ENCODE measurements around the gene KHNYN.

KHNYN gene

GRCh38 chr14:24414077-24414476 lies 15.7 kb upstream of the KHNYN start:
- Histone ChIP-seq H3K9me3 (ENCODE audit: control insufficient read depth, insufficient read depth, low read length) (no peaks in the 10 kb centered on the region), H3K27ac (ENCODE audit: low read length) (no peak overlapping the region), H3K27me3 (ENCODE audit: control insufficient read depth, insufficient read depth, low read length) (no peaks in the 10 kb centered on the region), H3K4me3 (ENCODE audit: low read length) (no peak overlapping the region), H3K4me1 (ENCODE audit: control insufficient read depth, insufficient read depth, low read length) (peaks cover 2% of the 10 kb centered on the region; the same call in 1 of the 2 replicates), H3K36me3 (ENCODE audit: control insufficient read depth, insufficient read depth, low read length) (peaks cover 14% of the 10 kb centered on the region)
- WGBS (ENCODE audit: insufficient coverage, insufficient read length): no CpG with 5 or more reads among the region's 1 CpG
- DNase-seq (ENCODE audit: low read depth, low spot score): no peak

GRCh38 chr14:24414732-24415420 lies 14.9 kb upstream of the KHNYN start:
- no peak overlapping the region for H3K27ac ChIP-seq (ENCODE audit: low read length)
- no peak for DNase-seq (ENCODE audit: low read depth, low spot score)
- H3K36me3 ChIP-seq (ENCODE audit: control insufficient read depth, insufficient read depth, low read length): peaks cover 14% of the 10 kb centered on the region
- H3K4me1 ChIP-seq (ENCODE audit: control insufficient read depth, insufficient read depth, low read length): peaks cover 2% of the 10 kb centered on the region; the same call in 1 of the 2 replicates
- H3K4me3 ChIP-seq (ENCODE audit: low read length): no peak overlapping the region
- no CpG with 5 or more reads among the region's 15 CpGs for WGBS (ENCODE audit: insufficient coverage, insufficient read length)
- H3K9me3 ChIP-seq (ENCODE audit: control insufficient read depth, insufficient read depth, low read length): no peaks in the 10 kb centered on the region
- no peaks in the 10 kb centered on the region for H3K27me3 ChIP-seq (ENCODE audit: control insufficient read depth, insufficient read depth, low read length)

GRCh38 chr14:24415421-24416253 lies 14.1 kb upstream of the KHNYN start:
- Histone ChIP-seq H3K4me3 (ENCODE audit: low read length) (no peak overlapping the region), H3K36me3 (ENCODE audit: control insufficient read depth, insufficient read depth, low read length) (peaks cover 14% of the 10 kb centered on the region), H3K27ac (ENCODE audit: low read length) (no peak overlapping the region), H3K4me1 (ENCODE audit: control insufficient read depth, insufficient read depth, low read length) (peaks cover 2% of the 10 kb centered on the region; the same call in 1 of the 2 replicates), H3K9me3 (ENCODE audit: control insufficient read depth, insufficient read depth, low read length) (no peaks in the 10 kb centered on the region), H3K27me3 (ENCODE audit: control insufficient read depth, insufficient read depth, low read length) (no peaks in the 10 kb centered on the region)
- no CpG with 5 or more reads among the region's 25 CpGs for WGBS (ENCODE audit: insufficient coverage, insufficient read length)
- DNase-seq (ENCODE audit: low read depth, low spot score): no peak

- H3K4me1 ChIP-seq (ENCODE audit: control insufficient read depth, insufficient read depth, low read length): peaks cover 2% of the 10 kb centered on the region; the same call in 1 of the 2 replicates
- no peak overlapping the region for H3K4me3 ChIP-seq (ENCODE audit: low read length)
- H3K9me3 ChIP-seq (ENCODE audit: control insufficient read depth, insufficient read depth, low read length): no peaks in the 10 kb centered on the region
- DNase-seq (ENCODE audit: low read depth, low spot score): no peak
- peaks cover 14% of the 10 kb centered on the region for H3K36me3 ChIP-seq (ENCODE audit: control insufficient read depth, insufficient read depth, low read length)
- WGBS (ENCODE audit: insufficient coverage, insufficient read length): no CpG with 5 or more reads among the region's 19 CpGs
- H3K27ac ChIP-seq (ENCODE audit: low read length): no peak overlapping the region
- no peaks in the 10 kb centered on the region for H3K27me3 ChIP-seq (ENCODE audit: control insufficient read depth, insufficient read depth, low read length)
Measured at GRCh38 chr14:24416254-24416931, 13.4 kb upstream of the KHNYN start.

- Histone ChIP-seq H3K4me3 (ENCODE audit: low read length) (no peak overlapping the region), H3K4me1 (ENCODE audit: control insufficient read depth, insufficient read depth, low read length) (no peaks in the 10 kb centered on the region), H3K9me3 (ENCODE audit: control insufficient read depth, insufficient read depth, low read length) (no peaks in the 10 kb centered on the region), H3K36me3 (ENCODE audit: control insufficient read depth, insufficient read depth, low read length) (peaks cover 14% of the 10 kb centered on the region), H3K27ac (ENCODE audit: low read length) (no peak overlapping the region), H3K27me3 (ENCODE audit: control insufficient read depth, insufficient read depth, low read length) (no peaks in the 10 kb centered on the region)
- DNase-seq (ENCODE audit: low read depth, low spot score): no peak
- no CpG with 5 or more reads among the region's 16 CpGs for WGBS (ENCODE audit: insufficient coverage, insufficient read length)
Measured at GRCh38 chr14:24416932-24417619, 12.7 kb upstream of the KHNYN start.

GRCh38 chr14:24417832-24418491 lies 11.8 kb upstream of the KHNYN start:
- WGBS (ENCODE audit: insufficient coverage, insufficient read length): no CpG with 5 or more reads among the region's 6 CpGs
- H3K27ac ChIP-seq (ENCODE audit: low read length): no peak overlapping the region
- H3K36me3 ChIP-seq (ENCODE audit: control insufficient read depth, insufficient read depth, low read length): peaks cover 14% of the 10 kb centered on the region
- H3K9me3 ChIP-seq (ENCODE audit: control insufficient read depth, insufficient read depth, low read length): no peaks in the 10 kb centered on the region
- no peaks in the 10 kb centered on the region for H3K27me3 ChIP-seq (ENCODE audit: control insufficient read depth, insufficient read depth, low read length)
- H3K4me3 ChIP-seq (ENCODE audit: low read length): no peak overlapping the region
- H3K4me1 ChIP-seq (ENCODE audit: control insufficient read depth, insufficient read depth, low read length): no peaks in the 10 kb centered on the region
- no peak for DNase-seq (ENCODE audit: low read depth, low spot score)

GRCh38 chr14:24418492-24418873 lies 11.3 kb upstream of the KHNYN start:
- Histone ChIP-seq H3K4me3 (ENCODE audit: low read length) (no peak overlapping the region), H3K27me3 (ENCODE audit: control insufficient read depth, insufficient read depth, low read length) (no peaks in the 10 kb centered on the region), H3K27ac (ENCODE audit: low read length) (no peak overlapping the region), H3K4me1 (ENCODE audit: control insufficient read depth, insufficient read depth, low read length) (no peaks in the 10 kb centered on the region), H3K9me3 (ENCODE audit: control insufficient read depth, insufficient read depth, low read length) (no peaks in the 10 kb centered on the region), H3K36me3 (ENCODE audit: control insufficient read depth, insufficient read depth, low read length) (peaks cover 14% of the 10 kb centered on the region)
- no peak for DNase-seq (ENCODE audit: low read depth, low spot score)
- WGBS (ENCODE audit: insufficient coverage, insufficient read length): no CpG with 5 or more reads among the region's 6 CpGs

GRCh38 chr14:24422261-24422660 lies 7.5 kb upstream of the KHNYN start:
- Histone ChIP-seq H3K27me3 (ENCODE audit: control insufficient read depth, insufficient read depth, low read length) (no peaks in the 10 kb centered on the region), H3K9me3 (ENCODE audit: control insufficient read depth, insufficient read depth, low read length) (no peaks in the 10 kb centered on the region), H3K4me3 (ENCODE audit: low read length) (no peak overlapping the region), H3K27ac (ENCODE audit: low read length) (no peak overlapping the region), H3K4me1 (ENCODE audit: control insufficient read depth, insufficient read depth, low read length) (no peaks in the 10 kb centered on the region), H3K36me3 (ENCODE audit: control insufficient read depth, insufficient read depth, low read length) (no peaks in the 10 kb centered on the region)
- DNase-seq (ENCODE audit: low read depth, low spot score): no peak
- 100% methylated on average over 2 of the region's 4 CpGs for WGBS (ENCODE audit: insufficient coverage, insufficient read length)

- no peak for DNase-seq (ENCODE audit: low read depth, low spot score)
- no peaks in the 10 kb centered on the region for H3K27me3 ChIP-seq (ENCODE audit: control insufficient read depth, insufficient read depth, low read length)
- H3K36me3 ChIP-seq (ENCODE audit: control insufficient read depth, insufficient read depth, low read length): no peaks in the 10 kb centered on the region
- H3K27ac ChIP-seq (ENCODE audit: low read length): no peak overlapping the region
- no CpG with 5 or more reads among the region's 12 CpGs for WGBS (ENCODE audit: insufficient coverage, insufficient read length)
- H3K4me3 ChIP-seq (ENCODE audit: low read length): no peak overlapping the region
- no peaks in the 10 kb centered on the region for H3K9me3 ChIP-seq (ENCODE audit: control insufficient read depth, insufficient read depth, low read length)
- no peaks in the 10 kb centered on the region for H3K4me1 ChIP-seq (ENCODE audit: control insufficient read depth, insufficient read depth, low read length)
Measured at GRCh38 chr14:24422694-24423601, 6.8 kb upstream of the KHNYN start.

Data from iPS DF 6.9 (cell line).